IPS-18c (cell line): ENCODE data around the gene ZNF324B.
"Not testable (repeated sequence)": the region's sequence is repeated elsewhere in the genome, so short reads cannot be mapped to it uniquely, and the experiment has no call there.

ENCODE experiments used
- H3K4me3 ChIP-seq: 2 replicates; pipeline ENCODE4 v1.7.0; 2013; ENCODE audit warnings: low read depth, mild to moderate bottlenecking, low read length, moderate library complexity; ENCODE audit not compliant: insufficient read depth
- H3K9me3 ChIP-seq: one replicate; pipeline ENCODE4 v1.6.1; 2013; ENCODE audit warnings: mild to moderate bottlenecking, low read length, moderate library complexity; ENCODE audit not compliant: control insufficient read depth, insufficient read depth

The ZNF324B gene

GRCh38 chr19:58474997-58475713 lies 23.7 kb downstream of the ZNF324B start:
- Histone ChIP-seq H3K9me3 (no peaks in the 10 kb centered on the region), H3K4me3 (peak overlapping the region; percentile 64)

DNA sequence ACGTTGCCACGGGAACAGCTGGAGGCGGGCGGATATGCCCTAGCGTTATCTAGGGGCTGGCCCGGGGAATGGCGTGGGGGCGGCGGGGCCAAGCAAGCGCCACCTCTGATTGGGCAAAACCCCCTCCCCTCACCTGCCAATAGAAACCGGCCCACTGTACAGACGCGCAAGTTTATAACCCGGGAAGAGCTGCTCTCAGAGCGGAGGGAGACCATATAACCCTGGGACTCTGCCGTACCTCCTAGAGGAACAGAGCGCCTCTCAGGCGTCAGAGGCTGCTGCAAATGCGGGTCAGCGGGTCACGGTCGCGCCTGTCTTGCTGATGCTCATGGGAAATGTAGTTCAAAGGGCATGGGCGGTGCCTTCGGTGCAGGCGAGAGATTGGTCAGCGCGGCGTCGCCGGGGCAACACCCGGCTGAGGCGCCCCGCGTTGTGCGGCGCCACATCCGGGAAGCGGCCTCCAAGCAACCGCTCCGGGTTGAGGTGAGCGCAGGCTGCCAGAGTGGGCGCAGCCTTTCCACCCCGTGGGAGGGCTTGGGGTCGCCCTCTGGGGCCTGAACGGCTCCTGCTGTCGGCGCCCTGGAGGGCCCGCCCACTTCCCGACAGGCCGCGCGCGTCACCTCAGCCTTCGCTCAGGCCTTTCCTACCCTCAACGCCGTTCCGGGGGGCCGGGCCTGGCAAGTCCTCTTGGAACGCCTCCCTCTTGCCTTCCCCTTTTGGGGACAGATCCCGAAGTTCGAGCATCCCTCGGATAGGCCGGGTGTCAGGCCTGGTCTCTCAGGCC lies 24.5 kb downstream of the ZNF324B start, which contains the start of gene ZNF446:
Gene ZNF446 (plus strand): TSS at position 639 of the 784 bp plus-strand sequence. CDS start 867 bp downstream, outside the sequence.
- Histone ChIP-seq H3K4me3 (peak within 1 kb of the TSS; percentile 64), H3K9me3 (no peaks in the 10 kb centered on the region)

GRCh38 chr19:58476498-58477015 lies 25.1 kb downstream of the ZNF324B start:
- H3K4me3 ChIP-seq, result peak overlapping the region; percentile 64
- H3K9me3 ChIP-seq, result no peaks in the 10 kb centered on the region

- H3K9me3 ChIP-seq, result no peaks in the 10 kb centered on the region
- peak overlapping the region; percentile 64; the same call in 1 of the 2 replicates for H3K4me3 ChIP-seq
Observed at GRCh38 chr19:58477130-58477529, 25.7 kb downstream of the ZNF324B start.

DNA sequence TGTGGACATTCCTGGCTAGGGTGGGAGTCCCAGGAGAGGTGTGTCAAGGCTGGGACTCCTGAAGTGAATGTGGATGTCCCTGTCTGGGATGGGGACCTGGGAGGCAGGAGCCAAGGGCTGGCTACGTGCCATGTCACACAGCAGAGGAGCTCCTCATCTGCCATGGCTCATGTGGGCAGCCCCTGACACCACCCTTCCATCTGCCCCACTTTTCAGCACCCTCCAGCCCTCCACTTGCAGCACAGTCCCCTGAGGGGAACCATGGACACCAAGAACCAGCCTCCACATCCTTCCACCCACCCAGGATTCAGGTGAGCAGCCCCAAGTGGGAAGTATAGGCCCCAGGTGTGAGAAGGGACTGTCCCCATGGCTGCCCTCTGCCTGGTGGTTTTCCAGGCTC lies 26.4 kb downstream of the ZNF324B start:
- Histone ChIP-seq H3K4me3 (no peak overlapping the region), H3K9me3 (no peaks in the 10 kb centered on the region)

GRCh38 chr19:58479303-58479702 lies 27.9 kb downstream of the ZNF324B start:
- no peaks in the 10 kb centered on the region for H3K9me3 ChIP-seq
- H3K4me3 ChIP-seq, result no peak overlapping the region

- H3K9me3 ChIP-seq, result no peaks in the 10 kb centered on the region
- no peak overlapping the region for H3K4me3 ChIP-seq
Observed at GRCh38 chr19:58479736-58480480, 28.5 kb downstream of the ZNF324B start.

- Histone ChIP-seq H3K9me3 (no peaks in the 10 kb centered on the region), H3K4me3 (no peak overlapping the region)
Observed at GRCh38 chr19:58480481-58480830, 29.0 kb downstream of the ZNF324B start.

GRCh38 chr19:58480831-58481230 lies 29.4 kb downstream of the ZNF324B start:
- H3K9me3 ChIP-seq, result no peaks in the 10 kb centered on the region
- H3K4me3 ChIP-seq, result no peak overlapping the region

DNA sequence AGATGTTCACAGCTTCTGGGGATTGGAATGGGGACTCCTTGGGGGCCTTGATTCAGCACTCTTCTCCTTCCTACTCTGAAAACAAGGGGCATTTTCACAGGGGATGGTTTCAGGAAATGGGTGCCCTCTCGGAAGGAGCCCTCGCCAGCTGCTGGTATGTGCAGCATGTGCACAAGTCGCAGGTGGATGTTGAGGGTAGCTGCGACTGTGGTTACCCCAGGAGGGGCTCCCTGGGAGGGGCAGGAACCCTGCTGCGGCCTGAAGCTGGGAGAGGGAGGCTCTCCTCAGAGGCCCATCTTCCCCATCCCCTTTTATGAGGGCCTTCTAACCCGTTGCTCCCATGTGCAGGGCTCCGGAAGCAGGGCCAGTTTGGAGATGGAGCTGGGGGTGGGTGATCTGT lies 30.9 kb downstream of the ZNF324B start:
- no peaks in the 10 kb centered on the region for H3K9me3 ChIP-seq
- H3K4me3 ChIP-seq, result no peak overlapping the region

GRCh38 chr19:58483776-58484175 lies 32.4 kb downstream of the ZNF324B start:
- H3K4me3 ChIP-seq, result no peak overlapping the region
- no peaks in the 10 kb centered on the region for H3K9me3 ChIP-seq

DNA sequence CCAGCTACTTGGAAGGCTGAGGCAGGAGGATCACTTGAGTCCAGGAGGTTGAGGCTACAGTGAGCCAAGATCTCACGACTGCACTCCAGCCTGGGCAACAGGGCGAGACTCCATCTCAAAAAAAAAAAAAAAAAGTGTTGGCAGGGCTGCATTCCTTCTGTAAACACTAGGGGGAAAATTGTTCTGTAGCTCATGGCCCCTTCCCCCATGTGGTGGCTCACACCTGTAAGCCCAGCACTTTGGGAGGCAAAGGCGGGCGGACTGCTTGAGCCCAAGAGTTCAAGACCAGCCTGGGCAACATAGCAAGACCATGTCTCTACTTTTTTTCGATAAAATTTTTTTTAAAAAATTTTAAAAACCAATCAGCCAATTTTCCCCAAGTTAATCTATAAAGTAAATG lies 32.9 kb downstream of the ZNF324B start:
- not testable (repeated sequence) for H3K4me3 ChIP-seq

GRCh38 chr19:58491393-58491792 lies 40.0 kb downstream of the ZNF324B start:
- Histone ChIP-seq H3K9me3 (peaks cover 4% of the 10 kb centered on the region), H3K4me3 (no peak overlapping the region)

More for the DNA sequence above, 32.9 kb downstream of the ZNF324B start:
- not testable (repeated sequence) for H3K9me3 ChIP-seq

GRCh38 chr19:58492265-58492664 lies 40.8 kb downstream of the ZNF324B start:
- Histone ChIP-seq H3K4me3 (no peak overlapping the region), H3K9me3 (peaks cover 4% of the 10 kb centered on the region)

DNA sequence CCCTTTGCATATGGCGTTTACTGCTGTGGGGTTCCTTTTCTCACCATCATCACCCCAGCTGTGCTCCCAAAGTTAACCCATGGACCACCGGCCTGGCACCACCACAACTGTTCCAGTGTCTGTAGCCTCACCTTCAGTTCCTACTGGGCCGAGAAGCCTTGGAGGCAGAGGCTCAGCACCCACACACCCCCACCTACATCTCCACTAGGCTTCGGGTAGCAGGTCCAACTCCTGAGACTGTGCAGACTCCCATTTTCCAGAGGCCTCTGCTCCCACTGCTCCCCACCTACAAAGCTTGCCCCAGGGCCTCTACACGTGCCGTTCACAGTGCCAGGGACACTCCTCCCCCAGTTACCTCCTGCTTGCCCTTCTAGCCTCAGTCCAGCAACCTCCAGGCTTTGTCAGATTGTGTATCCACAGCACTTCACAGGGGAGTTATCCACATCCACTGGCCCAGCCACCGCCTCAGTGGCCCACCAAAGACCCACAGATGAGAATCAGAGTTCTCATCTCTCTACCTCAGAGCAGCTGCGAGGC lies 46.3 kb downstream of the ZNF324B start:
- no peaks in the 10 kb centered on the region for H3K9me3 ChIP-seq
- no peak overlapping the region for H3K4me3 ChIP-seq

GRCh38 chr19:58498316-58499020 lies 47.0 kb downstream of the ZNF324B start:
- Histone ChIP-seq H3K9me3 (no peaks in the 10 kb centered on the region), H3K4me3 (peak overlapping the region; percentile 80)
